A549 treated with AZD2906 at 1 μM for 4 hours (cell line): ENCODE results near the gene TRDMT1. TPM values are rescaled to one million over a fixed set of nuclear protein-coding genes. Genes with fewer than 3 reads are reported as not detected.

Experiments used
- total RNA-seq: library from RNA; stranded (reverse); fragments of 200-300 nt; extraction: Qiagen RNA extraction; gene quantifications from 5 replicates; pipeline ENCODE4 v1.2.3, GENCODE V29; 2022

Gene TRDMT1, protein sequence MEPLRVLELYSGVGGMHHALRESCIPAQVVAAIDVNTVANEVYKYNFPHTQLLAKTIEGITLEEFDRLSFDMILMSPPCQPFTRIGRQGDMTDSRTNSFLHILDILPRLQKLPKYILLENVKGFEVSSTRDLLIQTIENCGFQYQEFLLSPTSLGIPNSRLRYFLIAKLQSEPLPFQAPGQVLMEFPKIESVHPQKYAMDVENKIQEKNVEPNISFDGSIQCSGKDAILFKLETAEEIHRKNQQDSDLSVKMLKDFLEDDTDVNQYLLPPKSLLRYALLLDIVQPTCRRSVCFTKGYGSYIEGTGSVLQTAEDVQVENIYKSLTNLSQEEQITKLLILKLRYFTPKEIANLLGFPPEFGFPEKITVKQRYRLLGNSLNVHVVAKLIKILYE
- total RNA-seq = 2.8 to 3.0 TPM (median 2.9 TPM) in 5 replicates

DNA sequence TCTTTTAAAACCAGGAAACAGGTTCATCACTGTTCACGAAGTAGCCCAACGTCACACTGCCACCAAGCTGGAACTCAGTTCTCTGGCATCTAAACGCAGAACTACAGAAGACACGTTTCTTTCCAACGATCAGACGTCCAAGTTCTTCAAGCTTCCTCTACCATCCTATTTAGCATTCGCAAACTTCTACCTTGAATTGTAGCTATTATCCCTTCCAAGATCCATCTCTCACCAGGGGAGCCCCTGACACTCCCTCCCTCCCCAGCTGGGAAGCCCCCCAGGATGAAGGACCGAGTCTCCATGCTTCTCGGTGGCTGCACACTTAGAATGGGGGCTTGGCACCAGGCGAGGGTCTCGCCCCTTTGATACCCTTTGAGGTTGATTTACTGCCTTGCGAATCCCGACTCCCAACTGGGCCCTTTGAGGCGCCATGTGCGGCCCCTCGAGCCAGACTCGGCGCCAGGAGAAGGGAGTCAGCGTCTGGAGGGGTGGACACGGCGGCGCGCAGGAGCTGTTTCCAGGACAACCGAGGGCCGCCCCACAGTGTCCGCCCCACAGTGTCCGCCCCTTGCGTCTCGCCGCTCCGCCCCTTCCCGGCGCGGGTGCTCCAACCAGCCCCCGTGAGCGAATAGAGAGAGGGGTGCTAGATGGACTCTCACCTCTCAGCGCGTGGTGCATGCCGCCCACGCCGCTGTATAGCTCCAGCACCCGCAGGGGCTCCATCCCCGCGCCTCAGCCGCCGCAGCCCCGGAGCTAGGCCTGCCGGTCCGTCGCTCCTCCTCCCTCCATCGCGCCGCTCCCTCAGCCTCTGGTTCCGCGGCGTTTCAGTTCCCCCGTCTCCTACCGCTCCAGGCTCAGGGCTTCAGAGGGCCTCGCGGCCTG, at the start of gene TRDMT1:
TSS of gene TRDMT1 (minus strand) at position 761 of the 882 bp plus-strand sequence. CDS start at position 723, 38 bp downstream.

GRCh38 chr10:17228091-17229015, 26.9 kb upstream of the TRDMT1 start, which contains the start of gene VIM:
Gene VIM, plus strand, starts transcription at chr10:17228241. Its CDS starts 1,182 bp downstream, at chr10:17229423.

GRCh38 chr10:17129741-17130140, 71.7 kb downstream of the TRDMT1 start, which contains the start of gene CUBN:
Gene CUBN, minus strand, starts transcription at chr10:17129811. Its CDS starts 46 bp downstream, at chr10:17129765.

Other genes with a start within 250 kb of the TRDMT1 start
- gene CUBN, start 71.9 kb downstream of the TRDMT1 start, total RNA-seq = 0.02 to 0.06 TPM (median 0.05 TPM) in 5 replicates
- gene VIM, start 26.6 kb upstream of the TRDMT1 start, total RNA-seq = 1,625 to 1,778 TPM (median 1,701 TPM) in 5 replicates